ENCODE data around the gene CLCN6. TPM values are rescaled to one million over a fixed set of nuclear protein-coding genes. Genes with fewer than 3 reads are reported as not detected.

The CLCN6 gene
- total RNA-seq, 2 donors from 2014 or later, result 27.5 to 31.5 TPM

DNA sequence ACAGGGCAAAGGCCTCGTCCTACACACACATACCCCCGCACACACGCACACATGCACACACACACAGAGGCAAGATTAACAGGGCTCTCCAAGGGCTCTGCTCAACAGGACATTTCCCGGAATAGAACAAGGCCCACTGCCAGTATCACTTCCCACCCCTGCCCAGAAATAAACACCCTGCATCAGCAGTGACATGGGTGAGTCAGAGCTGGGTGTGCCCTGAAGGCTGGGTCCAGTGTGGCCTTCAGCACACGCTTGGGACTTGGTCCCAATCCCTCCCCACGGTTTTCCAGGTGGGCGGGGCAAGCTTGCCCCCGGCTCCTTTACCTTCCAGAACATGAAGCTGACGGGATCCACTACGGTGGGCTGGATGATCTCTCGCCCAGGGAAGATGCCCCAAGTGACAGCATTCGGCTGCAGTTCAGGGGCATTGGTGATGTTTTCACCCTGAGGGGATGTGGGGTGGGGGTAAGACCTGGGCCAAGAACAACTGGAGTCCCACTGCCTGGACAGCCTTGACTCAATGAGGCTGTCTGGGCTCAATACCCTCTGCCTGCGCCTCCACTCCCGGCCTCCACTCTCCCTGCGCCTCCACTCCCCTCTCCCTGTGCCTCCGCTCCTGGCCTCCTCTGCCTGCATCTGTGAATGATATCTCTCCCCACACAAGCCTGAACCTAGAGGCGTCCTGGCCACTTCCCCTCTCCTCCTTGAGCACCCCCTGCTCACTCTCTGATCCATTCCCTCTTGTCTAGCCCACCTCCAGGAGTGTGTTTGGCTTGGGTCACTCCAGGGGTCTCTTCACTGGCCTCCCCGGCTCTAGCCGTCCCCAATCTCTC lies 14.9 kb upstream of the CLCN6 start:
- Histone ChIP-seq H3K27ac (peak overlapping the region; percentile 85 to 86), H3K4me3 (peak overlapping the region; percentile 25), H3K4me1 (ENCODE audit: control insufficient read depth in 1 of 2, low read depth in 2 of 2) (peaks cover 42 to 61% of the 10 kb centered on the region in 2 donors), H3K27me3 (replicated peaks; ENCODE audit: insufficient read depth) (no peaks in the 10 kb centered on the region), H3K36me3 (peaks cover 29% of the 10 kb centered on the region), H3K9me3 (no peaks in the 10 kb centered on the region)
- TF ChIP-seq, protein P1, sequence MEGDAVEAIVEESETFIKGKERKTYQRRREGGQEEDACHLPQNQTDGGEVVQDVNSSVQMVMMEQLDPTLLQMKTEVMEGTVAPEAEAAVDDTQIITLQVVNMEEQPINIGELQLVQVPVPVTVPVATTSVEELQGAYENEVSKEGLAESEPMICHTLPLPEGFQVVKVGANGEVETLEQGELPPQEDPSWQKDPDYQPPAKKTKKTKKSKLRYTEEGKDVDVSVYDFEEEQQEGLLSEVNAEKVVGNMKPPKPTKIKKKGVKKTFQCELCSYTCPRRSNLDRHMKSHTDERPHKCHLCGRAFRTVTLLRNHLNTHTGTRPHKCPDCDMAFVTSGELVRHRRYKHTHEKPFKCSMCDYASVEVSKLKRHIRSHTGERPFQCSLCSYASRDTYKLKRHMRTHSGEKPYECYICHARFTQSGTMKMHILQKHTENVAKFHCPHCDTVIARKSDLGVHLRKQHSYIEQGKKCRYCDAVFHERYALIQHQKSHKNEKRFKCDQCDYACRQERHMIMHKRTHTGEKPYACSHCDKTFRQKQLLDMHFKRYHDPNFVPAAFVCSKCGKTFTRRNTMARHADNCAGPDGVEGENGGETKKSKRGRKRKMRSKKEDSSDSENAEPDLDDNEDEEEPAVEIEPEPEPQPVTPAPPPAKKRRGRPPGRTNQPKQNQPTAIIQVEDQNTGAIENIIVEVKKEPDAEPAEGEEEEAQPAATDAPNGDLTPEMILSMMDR (IDR thresholded peaks at IDR 0.05), result no peak
- DNase-seq (ENCODE audit: low spot score) (peak; percentile 93), ATAC-seq (ENCODE audit: insufficient number of reproducible peaks, low FRiP score, low read depth) (peak; percentile 73)

DNA sequence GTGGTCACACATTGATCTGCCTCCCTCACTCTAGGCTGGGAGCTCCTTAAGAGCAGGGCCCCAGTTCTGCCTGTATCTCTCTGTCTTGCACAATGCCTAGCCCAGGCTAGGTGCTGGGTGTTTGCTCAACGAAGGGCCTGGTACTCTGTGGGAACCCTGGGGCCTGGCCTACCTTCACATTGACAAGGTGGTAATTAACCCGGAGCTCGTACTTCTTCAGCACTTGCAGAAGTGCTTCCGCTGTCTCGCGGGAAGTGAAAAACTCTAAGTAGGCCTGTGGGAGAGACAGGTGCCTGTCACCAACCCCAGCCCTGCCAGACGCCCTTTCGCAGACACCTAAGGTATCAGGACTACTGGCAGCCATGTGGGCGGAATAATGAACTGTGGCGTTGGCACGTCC lies 13.9 kb upstream of the CLCN6 start:
- no peak for ATAC-seq (ENCODE audit: insufficient number of reproducible peaks, low FRiP score, low read depth)
- TF ChIP-seq, protein P1 (IDR thresholded peaks at IDR 0.05), result no peak
- Histone ChIP-seq H3K9me3 (no peaks in the 10 kb centered on the region), H3K27me3 (replicated peaks; ENCODE audit: insufficient read depth) (no peaks in the 10 kb centered on the region), H3K36me3 (peaks cover 31% of the 10 kb centered on the region), H3K4me1 (ENCODE audit: control insufficient read depth in 1 of 2, low read depth in 2 of 2) (peaks cover 43 to 64% of the 10 kb centered on the region in 2 donors), H3K27ac (peak overlapping the region; percentile 85 to 86), H3K4me3 (no peak overlapping the region)
- DNase-seq (ENCODE audit: low spot score), result no peak

DNA sequence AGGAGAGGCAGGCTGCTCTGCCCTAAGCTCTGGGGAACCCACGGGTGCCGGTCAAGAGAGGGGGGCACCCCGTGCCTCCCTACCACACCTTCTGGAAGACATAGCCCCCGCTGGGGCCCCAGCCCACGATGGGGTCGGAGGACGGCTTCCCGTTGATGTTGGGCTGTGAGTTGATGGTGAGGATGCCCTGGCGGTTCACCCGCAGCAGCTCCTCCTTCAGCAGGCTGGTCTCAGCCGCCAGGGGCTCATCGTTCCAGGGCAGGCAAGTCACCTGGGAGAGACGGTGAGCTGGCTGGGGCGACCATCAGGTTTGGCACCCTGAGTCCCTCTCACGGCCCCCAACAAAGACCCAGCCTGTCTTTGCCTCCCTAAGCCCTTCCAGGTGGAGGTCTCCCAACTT lies 12.2 kb upstream of the CLCN6 start:
- ATAC-seq (ENCODE audit: insufficient number of reproducible peaks, low FRiP score, low read depth) (no peak), DNase-seq (ENCODE audit: low spot score) (no peak)
- H3K27ac ChIP-seq, result no peak overlapping the region
- TF ChIP-seq, protein P1 (IDR thresholded peaks at IDR 0.05), result no peak
- H3K9me3 ChIP-seq, result no peaks in the 10 kb centered on the region
- peaks cover 44 to 62% of the 10 kb centered on the region in 2 donors for H3K4me1 ChIP-seq (ENCODE audit: control insufficient read depth in 1 of 2, low read depth in 2 of 2)
- no peak overlapping the region for H3K4me3 ChIP-seq
- peaks cover 31% of the 10 kb centered on the region for H3K36me3 ChIP-seq
- H3K27me3 ChIP-seq (replicated peaks; ENCODE audit: insufficient read depth), result no peaks in the 10 kb centered on the region

DNA sequence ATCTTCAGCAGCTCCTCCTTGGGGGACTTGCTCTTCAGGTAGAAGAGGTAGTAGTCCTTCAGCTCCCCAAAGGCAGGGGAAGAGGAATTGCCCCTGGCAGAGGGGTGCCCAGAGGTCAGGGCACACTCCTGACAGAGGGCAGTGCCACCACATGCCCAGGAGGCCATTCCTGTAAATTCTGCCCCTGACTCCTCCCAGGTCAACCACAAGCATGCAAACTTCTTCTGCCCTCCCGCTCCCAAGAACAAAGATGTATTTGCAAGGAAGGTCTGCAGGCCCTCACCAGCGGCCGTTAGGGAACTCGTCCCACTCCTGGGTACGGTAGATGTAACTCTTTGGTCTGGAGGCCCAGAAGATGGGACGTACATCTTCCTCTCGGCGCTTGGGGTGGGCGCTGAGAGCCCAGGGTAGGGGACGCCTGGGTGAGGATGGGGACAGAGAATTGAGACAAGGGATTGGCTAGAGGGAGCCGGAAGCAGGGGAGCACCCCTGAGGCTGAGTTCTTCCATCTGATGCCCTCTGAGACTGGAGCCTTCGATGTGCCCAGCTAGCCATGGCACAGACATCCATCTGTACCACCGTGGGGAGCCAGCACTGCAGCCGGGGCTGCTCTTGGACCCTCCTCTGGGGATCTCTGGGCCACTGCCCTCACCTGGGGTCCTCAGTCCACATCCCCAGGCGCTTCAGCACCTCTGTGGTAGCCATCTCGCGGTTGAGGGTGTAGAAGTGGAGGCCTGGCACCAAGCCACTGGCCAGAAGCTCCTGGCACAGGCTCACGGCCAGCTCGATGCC lies 11.3 kb upstream of the CLCN6 start:
- no peaks in the 10 kb centered on the region for H3K27me3 ChIP-seq (replicated peaks; ENCODE audit: insufficient read depth)
- DNase-seq (ENCODE audit: low spot score) (no peak), ATAC-seq (ENCODE audit: insufficient number of reproducible peaks, low FRiP score, low read depth) (no peak)
- no peaks in the 10 kb centered on the region for H3K9me3 ChIP-seq
- H3K36me3 ChIP-seq, result peaks cover 31% of the 10 kb centered on the region
- peak overlapping the region in 1 of 2 donors; percentile 93 for H3K27ac ChIP-seq
- H3K4me3 ChIP-seq, result no peak overlapping the region
- peaks cover 36 to 58% of the 10 kb centered on the region in 2 donors for H3K4me1 ChIP-seq (ENCODE audit: control insufficient read depth in 1 of 2, low read depth in 2 of 2)
- TF ChIP-seq, protein P1 (IDR thresholded peaks at IDR 0.05), result no peak

DNA sequence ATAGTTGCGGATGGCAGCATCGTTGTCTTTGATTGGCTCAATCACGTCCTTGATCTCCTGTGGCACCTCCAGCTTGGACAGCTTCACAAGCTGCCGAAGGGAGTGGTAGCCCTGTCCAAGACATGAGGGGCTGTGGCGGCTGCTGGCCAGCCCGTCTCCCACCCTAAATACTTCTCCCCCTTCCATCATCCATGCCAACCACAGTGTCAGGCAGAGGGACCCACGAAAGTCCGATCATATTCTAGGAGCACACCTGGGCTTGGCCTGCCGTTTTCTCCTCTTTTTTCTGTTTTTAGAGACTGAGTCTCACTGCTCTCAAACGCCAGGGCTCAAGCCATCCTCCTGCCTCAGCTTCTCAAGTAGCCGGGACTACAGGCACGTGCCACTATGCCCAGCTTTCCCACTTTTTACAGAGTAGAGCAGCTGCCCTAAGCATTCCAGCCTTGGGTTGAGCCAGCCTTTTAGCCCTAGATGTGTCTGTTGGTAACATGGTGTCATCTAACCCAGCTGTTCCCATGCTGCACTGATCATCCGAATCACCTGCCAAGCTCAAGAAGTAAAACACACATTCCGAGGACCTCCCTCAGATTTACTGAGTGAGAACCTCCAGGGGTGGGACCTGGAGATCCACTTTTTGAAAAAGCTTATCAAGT lies 10.6 kb upstream of the CLCN6 start:
- peak overlapping the region; percentile 4 to 93 for H3K27ac ChIP-seq
- DNase-seq (ENCODE audit: low spot score) (no peak), ATAC-seq (ENCODE audit: insufficient number of reproducible peaks, low FRiP score, low read depth) (no peak)
- H3K36me3 ChIP-seq, result peaks cover 35% of the 10 kb centered on the region
- H3K27me3 ChIP-seq (replicated peaks; ENCODE audit: insufficient read depth), result no peaks in the 10 kb centered on the region
- TF ChIP-seq, protein P1 (IDR thresholded peaks at IDR 0.05), result no peak
- H3K4me3 ChIP-seq, result no peak overlapping the region
- no peaks in the 10 kb centered on the region for H3K9me3 ChIP-seq
- H3K4me1 ChIP-seq (ENCODE audit: control insufficient read depth in 1 of 2, low read depth in 2 of 2), result peaks cover 29 to 51% of the 10 kb centered on the region in 2 donors

Measured in thoracic aorta (tissue), 2 donors.